ENCODE results near the gene C17orf67.

- TF ChIP-seq POLR2AphosphoS5 (IDR thresholded peaks at IDR 0.05) (no peak), CTCF (IDR thresholded peaks at IDR 0.05; ENCODE audit: poor library complexity, severe bottlenecking) (no peak), EP300 (conservative IDR thresholded peaks at IDR 0.05; ENCODE audit: poor library complexity, severe bottlenecking) (no peak), EZH2 (IDR thresholded peaks at IDR 0.05; ENCODE audit: borderline replicate concordance, insufficient read depth, low read length, poor library complexity, severe bottlenecking) (no peak), REST (IDR thresholded peaks at IDR 0.05; ENCODE audit: borderline replicate concordance) (no peak)
Measured at GRCh38 chr17:56809820-56810179, 23.9 kb downstream of the C17orf67 start.

Measured in neural cell (in vitro differentiated cells).